Measurements from ENCODE around the gene PPP1R3F. TPM values are rescaled to one million over a fixed set of nuclear protein-coding genes. Genes with fewer than 3 reads are reported as not detected.

PPP1R3F gene
- total and polyA plus RNA-seq, 9 of the 15 experiments (the other 6 are each of a cell fraction or from before 2014, with no cell fraction given): 0.03 to 0.91 (median 0.43) TPM; not detected in 1

DNA sequence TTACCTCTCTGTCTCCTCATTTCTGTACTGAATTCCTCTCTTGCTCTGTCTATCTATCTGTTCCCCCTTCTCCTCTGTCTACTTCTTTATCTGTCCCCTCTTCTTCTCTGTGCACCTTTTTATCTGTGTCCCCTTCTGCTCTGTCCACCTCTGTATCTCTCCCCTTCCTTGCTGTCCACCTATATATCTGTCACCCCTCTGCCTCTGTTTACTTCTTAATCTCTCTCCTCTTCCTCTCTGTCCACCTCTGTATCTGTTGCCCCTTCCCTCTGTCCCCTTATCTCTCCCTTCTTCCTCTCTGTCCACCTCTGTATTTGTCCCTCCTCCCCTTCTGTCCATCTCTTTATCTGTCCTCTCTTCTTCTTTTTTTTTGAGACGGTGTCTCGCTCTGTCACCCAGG lies 25.4 kb upstream of the PPP1R3F start (continued):
- TF ChIP-seq TOE1 (IDR thresholded peaks at IDR 0.05; ENCODE audit: borderline replicate concordance): peak; percentile 83
- TF ChIP-seq TOE1 (CRISPR knock-in tag; IDR thresholded peaks at IDR 0.05; ENCODE audit: borderline replicate concordance, low read depth): no peak
- TF ChIP-seq, protein P1, sequence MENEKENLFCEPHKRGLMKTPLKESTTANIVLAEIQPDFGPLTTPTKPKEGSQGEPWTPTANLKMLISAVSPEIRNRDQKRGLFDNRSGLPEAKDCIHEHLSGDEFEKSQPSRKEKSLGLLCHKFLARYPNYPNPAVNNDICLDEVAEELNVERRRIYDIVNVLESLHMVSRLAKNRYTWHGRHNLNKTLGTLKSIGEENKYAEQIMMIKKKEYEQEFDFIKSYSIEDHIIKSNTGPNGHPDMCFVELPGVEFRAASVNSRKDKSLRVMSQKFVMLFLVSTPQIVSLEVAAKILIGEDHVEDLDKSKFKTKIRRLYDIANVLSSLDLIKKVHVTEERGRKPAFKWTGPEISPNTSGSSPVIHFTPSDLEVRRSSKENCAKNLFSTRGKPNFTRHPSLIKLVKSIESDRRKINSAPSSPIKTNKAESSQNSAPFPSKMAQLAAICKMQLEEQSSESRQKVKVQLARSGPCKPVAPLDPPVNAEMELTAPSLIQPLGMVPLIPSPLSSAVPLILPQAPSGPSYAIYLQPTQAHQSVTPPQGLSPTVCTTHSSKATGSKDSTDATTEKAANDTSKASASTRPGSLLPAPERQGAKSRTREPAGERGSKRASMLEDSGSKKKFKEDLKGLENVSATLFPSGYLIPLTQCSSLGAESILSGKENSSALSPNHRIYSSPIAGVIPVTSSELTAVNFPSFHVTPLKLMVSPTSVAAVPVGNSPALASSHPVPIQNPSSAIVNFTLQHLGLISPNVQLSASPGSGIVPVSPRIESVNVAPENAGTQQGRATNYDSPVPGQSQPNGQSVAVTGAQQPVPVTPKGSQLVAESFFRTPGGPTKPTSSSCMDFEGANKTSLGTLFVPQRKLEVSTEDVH (IDR thresholded peaks at IDR 0.05; ENCODE audit: low read depth, partially characterized antibody): peak; percentile 58
- no peak for TF ChIP-seq ZNF184 (CRISPR knock-in tag; IDR thresholded peaks at IDR 0.05)
- no peak for TF ChIP-seq ZNF584 (CRISPR knock-in tag; IDR thresholded peaks at IDR 0.05; ENCODE audit: low read depth)
- TF ChIP-seq CHCHD3 (CRISPR knock-in tag; IDR thresholded peaks at IDR 0.05): no peak
- TF ChIP-seq GABPB2 (CRISPR knock-in tag; conservative IDR thresholded peaks at IDR 0.05): no peak
- peak; percentile 88 for TF ChIP-seq GATAD2B (IDR thresholded peaks at IDR 0.05; ENCODE audit: borderline replicate concordance)
- TF ChIP-seq, protein P2, sequence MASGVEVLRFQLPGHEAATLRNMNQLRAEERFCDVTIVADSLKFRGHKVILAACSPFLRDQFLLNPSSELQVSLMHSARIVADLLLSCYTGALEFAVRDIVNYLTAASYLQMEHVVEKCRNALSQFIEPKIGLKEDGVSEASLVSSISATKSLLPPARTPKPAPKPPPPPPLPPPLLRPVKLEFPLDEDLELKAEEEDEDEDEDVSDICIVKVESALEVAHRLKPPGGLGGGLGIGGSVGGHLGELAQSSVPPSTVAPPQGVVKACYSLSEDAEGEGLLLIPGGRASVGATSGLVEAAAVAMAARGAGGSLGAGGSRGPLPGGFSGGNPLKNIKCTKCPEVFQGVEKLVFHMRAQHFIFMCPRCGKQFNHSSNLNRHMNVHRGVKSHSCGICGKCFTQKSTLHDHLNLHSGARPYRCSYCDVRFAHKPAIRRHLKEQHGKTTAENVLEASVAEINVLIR (CRISPR knock-in tag; IDR thresholded peaks at IDR 0.05): no peak
- TF ChIP-seq MCM7 (IDR thresholded peaks at IDR 0.05): peak in 1 of 2 experiments; percentile 69; a peak in 1 of 4 replicates
- TF ChIP-seq BRF1 (IDR thresholded peaks at IDR 0.05; ENCODE audit: borderline replicate concordance, extremely low read depth, insufficient read length): no peak
- peak; percentile 89; the same call in 1 of the 2 replicates for TF ChIP-seq EP300 (IDR thresholded peaks at IDR 0.05; ENCODE audit: low read length)
- TF ChIP-seq, protein P3, sequence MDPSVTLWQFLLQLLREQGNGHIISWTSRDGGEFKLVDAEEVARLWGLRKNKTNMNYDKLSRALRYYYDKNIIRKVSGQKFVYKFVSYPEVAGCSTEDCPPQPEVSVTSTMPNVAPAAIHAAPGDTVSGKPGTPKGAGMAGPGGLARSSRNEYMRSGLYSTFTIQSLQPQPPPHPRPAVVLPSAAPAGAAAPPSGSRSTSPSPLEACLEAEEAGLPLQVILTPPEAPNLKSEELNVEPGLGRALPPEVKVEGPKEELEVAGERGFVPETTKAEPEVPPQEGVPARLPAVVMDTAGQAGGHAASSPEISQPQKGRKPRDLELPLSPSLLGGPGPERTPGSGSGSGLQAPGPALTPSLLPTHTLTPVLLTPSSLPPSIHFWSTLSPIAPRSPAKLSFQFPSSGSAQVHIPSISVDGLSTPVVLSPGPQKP (CRISPR knock-in tag; IDR thresholded peaks at IDR 0.05): no peak
- no peak for TF ChIP-seq TCF7L2 (IDR thresholded peaks at IDR 0.05; ENCODE audit: low read depth, low read length)

Data from K562 (cell line).